Vagina (tissue), 2 donors: Measurements from ENCODE around the gene COL26A1.

Source experiments
- POLR2A ChIP-seq, 2 donors: fragments of 450-650 bp; IDR thresholded peaks; one replicate each; pipeline ENCODE4 v1.6.1; 2017; ENCODE audit warnings: antibody characterized with exemption in 2 of 2, mild to moderate bottlenecking in 2 of 2, moderate library complexity in 2 of 2
- TF ChIP-seq, protein P1 (sequence below), 3 experiments: fragments of 450-650 bp in 2 of 3; fragments of 200-600 bp in 1 of 3; sonication (generic) in 1 of 3; IDR thresholded peaks; one replicate each; pipeline ENCODE4 v1.5.1; 2017 to 2019; ENCODE audit warnings: antibody characterized with exemption in 3 of 3, mild to moderate bottlenecking in 2 of 3, moderate library complexity in 2 of 3

DNA sequence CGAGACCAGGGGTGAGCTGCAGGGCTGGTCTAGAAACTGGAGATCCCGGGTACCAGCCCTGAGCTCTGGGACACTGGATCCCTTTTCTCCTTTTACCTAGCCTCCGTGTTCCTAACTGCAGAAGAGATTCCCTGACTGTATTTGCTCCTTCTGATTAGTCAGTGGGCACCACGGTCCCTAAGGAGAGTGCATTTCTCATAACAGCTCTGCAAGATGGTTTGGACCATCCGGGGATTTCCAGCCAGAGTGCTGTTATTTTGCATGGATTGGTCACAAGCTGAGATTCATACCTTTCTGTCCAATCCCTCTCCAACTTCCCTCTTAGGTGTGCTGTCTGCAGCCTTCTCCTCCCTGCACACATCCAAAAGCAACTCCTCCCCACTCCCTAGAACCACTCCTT, 143.9 kb downstream of the COL26A1 start:
- TF ChIP-seq, protein P1, sequence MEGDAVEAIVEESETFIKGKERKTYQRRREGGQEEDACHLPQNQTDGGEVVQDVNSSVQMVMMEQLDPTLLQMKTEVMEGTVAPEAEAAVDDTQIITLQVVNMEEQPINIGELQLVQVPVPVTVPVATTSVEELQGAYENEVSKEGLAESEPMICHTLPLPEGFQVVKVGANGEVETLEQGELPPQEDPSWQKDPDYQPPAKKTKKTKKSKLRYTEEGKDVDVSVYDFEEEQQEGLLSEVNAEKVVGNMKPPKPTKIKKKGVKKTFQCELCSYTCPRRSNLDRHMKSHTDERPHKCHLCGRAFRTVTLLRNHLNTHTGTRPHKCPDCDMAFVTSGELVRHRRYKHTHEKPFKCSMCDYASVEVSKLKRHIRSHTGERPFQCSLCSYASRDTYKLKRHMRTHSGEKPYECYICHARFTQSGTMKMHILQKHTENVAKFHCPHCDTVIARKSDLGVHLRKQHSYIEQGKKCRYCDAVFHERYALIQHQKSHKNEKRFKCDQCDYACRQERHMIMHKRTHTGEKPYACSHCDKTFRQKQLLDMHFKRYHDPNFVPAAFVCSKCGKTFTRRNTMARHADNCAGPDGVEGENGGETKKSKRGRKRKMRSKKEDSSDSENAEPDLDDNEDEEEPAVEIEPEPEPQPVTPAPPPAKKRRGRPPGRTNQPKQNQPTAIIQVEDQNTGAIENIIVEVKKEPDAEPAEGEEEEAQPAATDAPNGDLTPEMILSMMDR (IDR thresholded peaks at IDR 0.05) = no peak
- no peak for TF ChIP-seq POLR2A (IDR thresholded peaks at IDR 0.05)
